SK-N-MC (cell line): ENCODE measurements around the gene NPEPL1.

ENCODE experiments used
- DNase-seq: peaks from one replicate; pipeline ENCODE4 v3.0.0-alpha.2; 2011; ENCODE audit warnings: low read depth, low spot score
- H3K27ac ChIP-seq: fragments of 200-600 bp; sonication (generic); 2 replicates; pipeline ENCODE4 v1.5.1; 2016; ENCODE audit warnings: mixed run types
- H3K36me3 ChIP-seq: fragments of 200-600 bp; sonication (generic); 2 replicates; pipeline ENCODE4 v1.6.1; 2017; ENCODE audit warnings: antibody characterized with exemption, low read length, mixed read lengths; ENCODE audit not compliant: insufficient read depth
- H3K4me3 ChIP-seq: fragments of 200-600 bp; sonication (generic); 2 replicates; pipeline ENCODE4 v1.5.1; 2016
- H3K9ac ChIP-seq: fragments of 200-600 bp; sonication (generic); 2 replicates; pipeline ENCODE4 v1.8.0; 2017; ENCODE audit warnings: mixed run types, mixed read lengths; ENCODE audit not compliant: insufficient read length
- H3K9me3 ChIP-seq: fragments of 200-600 bp; sonication (generic); 2 replicates; pipeline ENCODE4 v1.6.1; 2017; ENCODE audit warnings: low read depth, mild to moderate bottlenecking, antibody characterized with exemption, low read length, moderate library complexity, mixed read lengths
- EZH2 ChIP-seq: fragments of 200-600 bp; sonication (generic); IDR thresholded peaks from one replicate; pipeline ENCODE4 v1.6.1; 2017; ENCODE audit warnings: antibody characterized with exemption
- FOXP2 ChIP-seq: optimal IDR thresholded peaks from 2 replicates; pipeline ENCODE3; 2011; ENCODE audit warnings: mild to moderate bottlenecking, moderate library complexity; ENCODE audit not compliant: insufficient read depth; ENCODE audit errors: extremely low read length, control extremely low read depth
- POLR2AphosphoS5 ChIP-seq: IDR thresholded peaks from 2 replicates; pipeline ENCODE4 v1.6.1; 2012; ENCODE audit warnings: mild to moderate bottlenecking, low read depth, low read length, borderline replicate concordance

Gene NPEPL1

DNA sequence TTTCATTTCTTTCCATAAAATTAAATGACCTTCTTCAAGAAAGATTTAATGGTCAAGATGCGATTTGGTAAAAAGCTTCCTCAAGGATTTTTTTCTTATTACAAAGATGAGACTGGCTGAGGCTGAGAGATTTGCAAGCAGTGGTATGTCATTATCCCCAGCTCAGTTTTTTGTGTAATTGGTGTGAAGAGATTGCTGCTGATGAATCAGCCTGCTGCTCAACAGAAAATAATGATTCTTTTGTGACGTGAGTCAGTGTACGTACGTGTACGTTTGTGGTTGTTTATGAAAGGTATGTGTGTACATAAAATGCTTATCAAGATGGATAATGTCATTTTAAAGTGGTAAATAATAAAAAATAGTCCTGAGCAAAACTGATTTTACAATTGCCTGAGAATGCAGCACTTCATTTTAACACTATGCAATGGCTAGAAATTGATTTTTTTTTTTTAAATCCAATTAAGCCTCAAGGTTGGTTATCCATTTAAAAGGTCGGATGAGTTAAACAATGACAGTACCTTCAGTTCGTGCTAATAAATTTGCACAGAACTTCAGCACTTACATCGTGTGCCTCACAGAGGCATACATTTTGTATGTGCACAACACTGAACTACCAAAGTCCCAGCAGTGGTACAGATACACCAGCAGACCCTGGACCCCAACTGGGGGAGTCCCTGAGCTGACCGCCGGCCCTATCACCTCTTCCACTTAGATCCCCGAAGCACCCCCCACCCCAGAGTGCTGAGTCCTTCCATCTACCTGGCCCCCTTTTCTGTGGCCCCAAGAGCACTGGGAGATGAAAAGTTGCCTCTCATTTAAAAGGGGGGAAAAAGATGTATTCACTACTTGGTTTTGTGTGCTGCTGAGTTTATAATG lies 9.7 kb upstream of the NPEPL1 start:
- no peak for DNase-seq

DNA sequence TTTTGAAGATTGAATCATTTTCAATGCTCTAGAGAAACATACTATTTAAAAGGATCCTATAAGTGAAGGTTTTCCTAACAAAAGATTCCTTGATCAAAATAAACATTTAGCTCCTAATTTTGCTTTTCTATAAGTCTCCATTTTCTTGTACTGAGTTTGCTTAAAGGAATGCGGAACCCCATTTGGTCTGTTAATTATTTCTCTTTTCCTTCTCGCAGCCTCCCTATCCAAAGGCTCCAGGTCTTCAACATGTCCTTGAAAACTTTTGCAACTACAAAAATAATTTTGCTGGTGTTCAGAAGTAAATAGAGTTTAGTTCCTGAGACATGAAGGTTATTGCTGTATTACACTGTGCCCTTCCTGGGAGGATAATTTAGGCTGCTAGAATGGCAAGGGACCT lies 8.3 kb upstream of the NPEPL1 start:
- no peak overlapping the region for H3K9ac ChIP-seq
- H3K36me3 ChIP-seq: peaks cover 6% of the 10 kb centered on the region; the same call in 1 of the 2 replicates
- H3K9me3 ChIP-seq: no peaks in the 10 kb centered on the region
- TF ChIP-seq EZH2 (no peak), FOXP2 (no peak), POLR2AphosphoS5 (no peak)
- no peak for DNase-seq
- no peak overlapping the region for H3K4me3 ChIP-seq
- no peak overlapping the region for H3K27ac ChIP-seq

More for the DNA sequence above, 9.7 kb upstream of the NPEPL1 start:
- no peaks in the 10 kb centered on the region for H3K9me3 ChIP-seq
- H3K27ac ChIP-seq: no peak overlapping the region
- H3K36me3 ChIP-seq: peaks cover 8% of the 10 kb centered on the region
- TF ChIP-seq EZH2 (no peak), FOXP2 (no peak), POLR2AphosphoS5 (no peak)
- H3K4me3 ChIP-seq: no peak overlapping the region
- no peak overlapping the region for H3K9ac ChIP-seq

- no peak for TF ChIP-seq POLR2AphosphoS5
- TF ChIP-seq FOXP2: no peak
- no peak for TF ChIP-seq EZH2
- H3K9me3 ChIP-seq: no peaks in the 10 kb centered on the region
- no peaks in the 10 kb centered on the region for H3K36me3 ChIP-seq
- no peak overlapping the region for H3K9ac ChIP-seq
- H3K4me3 ChIP-seq: no peak overlapping the region
- DNase-seq: no peak
- no peak overlapping the region for H3K27ac ChIP-seq
Observed at GRCh38 chr20:58685988-58686387, 6.6 kb upstream of the NPEPL1 start.

GRCh38 chr20:58688414-58688813 lies 4.2 kb upstream of the NPEPL1 start:
- Histone ChIP-seq H3K9ac (no peak overlapping the region), H3K9me3 (no peaks in the 10 kb centered on the region), H3K27ac (no peak overlapping the region), H3K4me3 (no peak overlapping the region), H3K36me3 (no peaks in the 10 kb centered on the region)
- no peak for DNase-seq
- no peak for TF ChIP-seq FOXP2

GRCh38 chr20:58688840-58689239 lies 3.8 kb upstream of the NPEPL1 start:
- Histone ChIP-seq H3K9ac (no peak overlapping the region), H3K27ac (no peak overlapping the region), H3K9me3 (no peaks in the 10 kb centered on the region), H3K4me3 (no peak overlapping the region), H3K36me3 (no peaks in the 10 kb centered on the region)
- DNase-seq: no peak
- TF ChIP-seq EZH2 (no peak), FOXP2 (no peak), POLR2AphosphoS5 (no peak)

GRCh38 chr20:58690396-58691135 lies 2.0 kb upstream of the NPEPL1 start:
- DNase-seq: no peak
- H3K9ac ChIP-seq: peak overlapping the region; percentile 29
- TF ChIP-seq EZH2 (no peak), FOXP2 (no peak), POLR2AphosphoS5 (no peak)
- H3K9me3 ChIP-seq: no peaks in the 10 kb centered on the region
- H3K4me3 ChIP-seq: no peak overlapping the region
- no peak overlapping the region for H3K27ac ChIP-seq
- no peaks in the 10 kb centered on the region for H3K36me3 ChIP-seq

GRCh38 chr20:58691773-58692578 lies 624 bp upstream of the NPEPL1 start:
- TF ChIP-seq POLR2AphosphoS5 (no peak), EZH2 (no peak), FOXP2 (no peak)
- H3K4me3 ChIP-seq: no peak overlapping the region
- H3K36me3 ChIP-seq: no peaks in the 10 kb centered on the region
- no peak overlapping the region for H3K27ac ChIP-seq
- no peak for DNase-seq
- no peaks in the 10 kb centered on the region for H3K9me3 ChIP-seq
- no peak overlapping the region for H3K9ac ChIP-seq
